ENCODE data around the gene RFX8.
"Not testable (repeated sequence)": the region's sequence is repeated elsewhere in the genome, so short reads cannot be mapped to it uniquely, and the experiment has no call there.

RFX8 gene

GRCh38 chr2:101486258-101486701, 11.4 kb upstream of the RFX8 start:
- no peak for DNase-seq (ENCODE audit: low read depth, low spot score)

DNA sequence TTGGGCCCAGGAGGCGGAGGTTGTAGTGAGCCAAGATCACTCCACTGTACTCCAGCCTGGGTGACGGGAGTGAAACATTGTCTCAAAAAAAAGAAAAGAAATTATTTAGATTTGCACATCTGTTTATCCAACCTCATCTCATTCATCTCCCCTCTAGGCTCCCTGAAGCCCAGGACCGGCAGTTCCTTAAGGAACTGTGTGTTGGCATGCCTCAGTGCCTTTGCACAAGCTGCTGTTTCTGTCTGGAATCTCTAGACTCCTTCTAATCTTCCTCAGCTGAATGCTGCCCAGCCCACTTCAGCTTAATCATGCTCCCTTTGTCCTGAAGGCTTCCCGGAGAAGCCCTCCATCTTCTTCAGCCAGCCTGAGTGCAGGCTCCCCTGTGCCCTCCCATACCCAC, 10.9 kb upstream of the RFX8 start:
- no peak for DNase-seq (ENCODE audit: low read depth, low spot score)

- DNase-seq (ENCODE audit: low read depth, low spot score) = no peak
These were observed 5.9 kb upstream of the RFX8 start for GRCh38 chr2:101480764-101481163.

- DNase-seq (ENCODE audit: low read depth, low spot score) = no peak
These were observed 4.9 kb upstream of the RFX8 start for GRCh38 chr2:101479810-101480209.

GRCh38 chr2:101479328-101479727, 4.4 kb upstream of the RFX8 start:
- peak; percentile 25 for DNase-seq (ENCODE audit: low read depth, low spot score)

DNA sequence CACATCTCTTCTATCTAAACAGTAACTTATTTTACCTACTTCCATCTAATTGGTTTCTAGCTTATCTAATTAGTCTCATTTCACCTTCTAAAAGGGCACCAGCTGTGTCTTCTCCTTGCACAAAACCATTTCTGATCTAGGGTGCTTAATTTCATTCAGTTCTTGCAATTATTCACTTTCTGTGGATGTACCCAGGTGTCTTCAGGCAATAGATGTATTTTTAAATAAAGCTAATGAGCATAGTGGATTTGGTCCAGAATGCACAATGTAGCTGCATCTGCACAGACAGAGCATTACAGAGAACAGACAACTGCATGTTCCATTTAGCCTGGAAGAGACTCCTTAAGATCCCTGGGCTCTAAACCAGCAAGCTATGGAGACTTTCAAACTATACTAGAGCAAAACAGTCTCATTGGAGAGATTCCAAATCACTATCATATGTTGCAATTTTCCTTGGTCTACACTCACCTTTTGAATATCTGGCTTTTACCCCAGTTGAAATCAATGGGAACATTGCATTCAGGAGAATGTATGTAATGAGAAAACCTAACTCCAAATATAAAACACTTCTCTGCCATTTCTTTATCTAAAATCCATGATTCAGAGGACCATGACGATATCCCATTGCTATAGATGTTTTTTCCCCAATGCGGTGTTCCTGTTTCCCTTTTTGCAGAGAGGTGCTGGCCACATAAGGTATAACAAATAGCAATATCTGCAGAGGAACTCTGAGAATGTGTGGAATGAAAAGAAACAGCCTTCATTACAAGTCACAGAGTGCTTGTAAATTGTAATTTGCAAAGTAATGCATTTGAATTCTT, 3.5 kb upstream of the RFX8 start:
- DNase-seq (ENCODE audit: low read depth, low spot score) = no peak

DNA sequence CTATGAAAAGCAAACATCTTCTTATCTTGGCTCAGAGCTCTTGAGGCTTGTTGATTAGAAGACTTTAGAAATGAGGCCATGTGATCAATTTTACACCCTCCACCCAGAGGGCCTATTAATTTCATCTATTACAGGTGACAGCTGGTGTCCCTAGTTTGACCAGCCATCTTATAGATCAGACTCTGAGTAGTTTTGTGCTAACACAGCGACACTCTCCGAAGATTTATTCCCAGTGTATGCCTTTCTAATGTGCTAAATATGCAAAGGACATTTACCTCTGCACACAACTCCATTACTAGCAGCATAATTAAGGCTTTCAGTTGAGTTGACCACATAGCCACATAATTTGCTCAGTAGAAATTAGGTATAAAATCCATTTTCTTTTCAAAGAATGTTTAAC, 2.6 kb upstream of the RFX8 start:
- no peak for DNase-seq (ENCODE audit: low read depth, low spot score)

DNA sequence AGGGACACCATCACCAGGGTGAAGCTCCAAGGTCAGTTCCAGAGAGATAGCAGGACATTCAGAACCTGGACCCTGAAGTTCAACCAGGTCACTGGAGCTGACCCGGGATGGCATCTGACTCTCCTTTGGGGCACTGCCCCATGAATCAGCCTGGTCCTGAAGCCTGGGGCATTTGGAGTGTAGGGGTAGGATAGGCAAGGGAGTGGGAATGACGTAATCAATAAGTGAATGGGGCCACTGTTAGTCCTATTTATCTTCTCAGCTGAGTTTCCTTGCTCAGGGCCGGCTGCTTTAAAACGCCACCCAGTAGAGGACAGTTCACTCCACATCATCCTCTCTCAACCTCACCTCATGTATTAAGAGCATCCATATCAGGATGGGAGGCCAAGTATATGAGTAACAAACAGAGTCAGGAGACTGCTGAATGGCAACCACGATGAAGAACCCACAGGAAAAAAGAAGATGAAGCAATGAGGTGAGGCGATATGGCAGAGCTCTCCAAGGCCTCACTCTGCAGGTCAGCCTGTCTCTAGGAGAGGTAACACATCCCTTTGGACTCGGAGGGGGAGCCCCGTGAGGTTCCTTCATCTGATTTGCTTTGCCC, 1.8 kb upstream of the RFX8 start:
- no peak for DNase-seq (ENCODE audit: low read depth, low spot score)

GRCh38 chr2:101473911-101474701, 806 bp downstream of the RFX8 start:
- peak; percentile 54 for DNase-seq (ENCODE audit: low read depth, low spot score)

GRCh38 chr2:101473591-101473910, 1.4 kb downstream of the RFX8 start:
- no peak for DNase-seq (ENCODE audit: low read depth, low spot score)

DNA sequence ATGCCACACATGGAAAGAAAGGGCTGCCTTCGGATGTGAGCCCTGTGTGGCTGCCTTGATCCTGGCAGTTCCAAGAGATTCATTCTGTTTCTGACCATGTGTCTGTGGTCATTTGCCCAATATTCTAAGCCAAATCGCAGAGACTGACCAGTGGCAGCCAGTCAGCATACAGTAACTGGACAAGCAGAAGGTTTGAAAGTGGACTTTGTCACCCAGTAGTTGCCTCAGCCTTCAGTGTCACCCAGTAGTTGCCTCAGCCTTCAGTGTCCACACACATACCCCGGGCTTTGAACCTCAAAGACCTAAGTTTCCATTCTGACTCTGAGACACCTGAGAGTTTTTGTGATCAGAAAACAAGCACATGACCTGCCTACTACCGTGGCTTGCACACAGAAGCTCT, 5.0 kb downstream of the RFX8 start:
- DNase-seq (ENCODE audit: low read depth, low spot score) = no peak

DNA sequence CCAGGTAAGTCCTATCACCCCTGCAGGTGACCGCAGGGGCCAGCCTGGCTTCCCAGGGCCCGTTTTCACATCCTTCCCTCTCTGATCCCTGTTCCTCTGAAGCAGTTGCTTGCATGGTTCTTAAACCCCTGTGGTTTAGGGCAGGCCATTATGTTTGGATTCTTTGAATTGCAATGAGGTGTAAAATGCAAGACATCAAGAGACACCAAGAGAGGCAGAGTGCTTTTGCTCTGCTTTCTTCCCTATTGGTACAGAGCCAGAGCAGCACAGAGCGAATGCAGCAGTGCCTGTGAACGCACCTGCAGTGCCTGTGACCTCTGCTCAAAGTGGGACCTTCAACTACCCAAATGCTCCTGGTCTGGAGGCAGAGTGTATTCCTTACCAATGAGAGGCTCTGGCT, 7.6 kb downstream of the RFX8 start:
- DNase-seq (ENCODE audit: low read depth, low spot score) = peak; percentile 76

DNA sequence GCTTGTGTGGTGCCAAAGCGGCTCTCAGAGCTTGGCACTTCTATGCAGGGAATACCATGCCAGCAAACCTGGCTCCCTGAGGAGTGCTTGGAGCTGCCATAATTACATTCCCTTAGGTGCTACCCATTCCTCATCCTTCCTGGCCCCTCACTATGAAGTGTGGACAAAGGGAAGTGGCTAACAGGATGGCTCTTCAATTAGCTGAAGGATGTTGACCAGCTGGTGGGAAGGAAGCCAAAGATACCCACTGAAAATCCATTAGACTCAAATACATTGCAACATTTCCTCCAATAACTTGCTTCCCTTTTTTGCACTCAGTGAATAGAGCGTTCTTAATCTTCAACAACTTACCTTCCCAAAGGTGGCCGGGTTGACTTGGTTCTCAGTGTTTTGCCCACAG, 8.5 kb downstream of the RFX8 start:
- no peak for DNase-seq (ENCODE audit: low read depth, low spot score)

DNA sequence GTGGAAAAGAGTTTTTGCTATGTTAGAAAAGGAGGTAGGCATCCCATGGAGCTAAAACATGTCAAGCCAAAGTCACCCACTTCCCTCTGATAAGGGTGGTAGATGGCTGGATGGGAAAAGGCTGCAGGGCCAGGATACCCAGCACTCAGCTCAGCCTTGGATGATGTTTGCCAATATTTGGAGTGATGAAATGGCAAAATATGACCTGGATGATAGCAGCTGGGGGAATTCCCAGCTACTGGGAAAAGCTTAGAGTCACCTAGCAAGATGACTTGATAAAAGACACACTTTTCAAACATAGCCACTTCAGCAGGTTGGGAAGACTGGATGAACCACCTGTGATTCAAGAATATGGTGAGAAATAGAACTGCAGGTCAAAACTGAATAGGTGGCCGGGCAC, 10.1 kb downstream of the RFX8 start:
- no peak for DNase-seq (ENCODE audit: low read depth, low spot score)

- DNase-seq (ENCODE audit: low read depth, low spot score) = no peak
These were observed 10.8 kb downstream of the RFX8 start for GRCh38 chr2:101463911-101464641.

DNA sequence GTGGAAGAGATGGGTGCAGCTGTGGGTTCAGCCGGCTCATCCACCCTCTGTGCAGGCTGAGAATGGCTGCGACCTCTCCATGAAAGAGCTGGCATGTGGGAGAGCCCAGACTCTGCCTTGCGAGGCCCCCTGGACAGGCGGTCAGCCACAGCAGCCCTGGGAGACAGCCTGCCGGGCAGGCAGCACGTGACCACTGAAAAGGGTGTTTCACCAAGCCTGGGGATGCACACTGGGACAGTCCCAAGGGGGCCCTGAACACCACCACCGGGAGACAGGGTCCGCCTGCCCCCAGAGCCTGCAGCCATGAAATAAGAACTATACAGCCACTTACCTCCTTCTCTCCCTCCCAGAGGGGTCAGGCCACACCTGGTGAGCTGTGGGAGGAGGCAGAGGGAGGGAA, 11.5 kb downstream of the RFX8 start:
- DNase-seq (ENCODE audit: low read depth, low spot score) = no peak

DNA sequence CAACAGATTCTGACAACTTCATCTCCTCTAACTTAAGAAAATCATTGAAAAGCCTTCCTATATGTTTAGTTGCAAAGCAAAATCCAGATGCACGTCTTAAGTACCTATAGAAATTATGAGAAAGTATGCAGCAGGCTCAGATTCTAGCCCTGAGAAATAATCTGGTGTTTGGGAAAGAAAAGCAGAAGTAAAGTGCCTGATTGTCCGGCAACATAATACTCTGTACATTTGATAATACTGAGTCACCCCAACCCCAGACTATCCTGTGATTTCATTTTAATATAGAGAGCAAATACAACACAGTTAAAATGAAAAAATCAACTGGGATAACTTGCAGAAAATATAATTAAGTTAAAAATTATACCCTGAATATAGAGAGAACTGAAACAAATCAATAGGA, 13.5 kb downstream of the RFX8 start:
- no peak for DNase-seq (ENCODE audit: low read depth, low spot score)

DNA sequence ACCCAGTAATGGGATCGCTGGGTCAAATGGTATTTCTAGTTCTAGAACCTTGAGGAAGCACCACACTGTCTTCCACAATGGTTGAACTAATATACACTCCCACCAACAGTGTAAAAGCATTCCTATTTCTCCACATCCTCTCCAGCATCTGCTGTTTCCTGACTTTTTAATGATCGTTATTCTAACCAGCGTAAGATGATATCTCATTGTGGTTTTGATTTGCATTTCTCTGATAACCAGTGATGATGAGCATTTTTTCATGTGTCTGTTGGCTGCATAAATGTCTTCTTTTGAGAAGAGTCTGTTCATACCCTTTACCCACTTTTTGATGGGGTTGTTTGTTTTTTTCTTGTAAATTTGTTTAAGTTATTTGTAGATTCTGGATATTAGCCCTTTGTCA, 20.5 kb downstream of the RFX8 start:
- DNase-seq (ENCODE audit: low read depth, low spot score) = not testable (repeated sequence)

- DNase-seq (ENCODE audit: low read depth, low spot score) = no peak
These were observed 23.9 kb downstream of the RFX8 start for GRCh38 chr2:101450965-101451364.

- no peak for DNase-seq (ENCODE audit: low read depth, low spot score)
These were observed 28.0 kb downstream of the RFX8 start for GRCh38 chr2:101446869-101447268.

DNA sequence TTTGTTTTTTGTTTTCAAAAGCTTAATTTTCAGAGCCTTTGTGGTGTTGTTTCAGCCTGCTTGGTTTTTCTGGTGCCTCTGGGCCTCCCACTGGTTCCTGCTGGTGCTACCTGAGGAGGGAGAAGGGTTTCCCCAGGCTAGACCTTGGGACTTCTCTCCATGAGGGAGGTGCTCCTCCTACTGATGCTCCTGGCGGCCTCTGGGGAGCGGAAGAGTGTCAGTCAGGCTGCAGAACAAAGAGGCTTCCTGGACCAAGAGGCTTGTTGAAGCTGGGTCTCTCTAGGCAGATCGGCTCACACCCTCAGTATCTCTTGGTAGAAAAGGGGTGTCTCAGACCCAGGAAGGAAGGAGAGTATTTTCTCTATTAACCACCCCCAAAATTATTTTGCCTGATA, 32.2 kb downstream of the RFX8 start:
- peak; percentile 62 for DNase-seq (ENCODE audit: low read depth, low spot score)

DNA sequence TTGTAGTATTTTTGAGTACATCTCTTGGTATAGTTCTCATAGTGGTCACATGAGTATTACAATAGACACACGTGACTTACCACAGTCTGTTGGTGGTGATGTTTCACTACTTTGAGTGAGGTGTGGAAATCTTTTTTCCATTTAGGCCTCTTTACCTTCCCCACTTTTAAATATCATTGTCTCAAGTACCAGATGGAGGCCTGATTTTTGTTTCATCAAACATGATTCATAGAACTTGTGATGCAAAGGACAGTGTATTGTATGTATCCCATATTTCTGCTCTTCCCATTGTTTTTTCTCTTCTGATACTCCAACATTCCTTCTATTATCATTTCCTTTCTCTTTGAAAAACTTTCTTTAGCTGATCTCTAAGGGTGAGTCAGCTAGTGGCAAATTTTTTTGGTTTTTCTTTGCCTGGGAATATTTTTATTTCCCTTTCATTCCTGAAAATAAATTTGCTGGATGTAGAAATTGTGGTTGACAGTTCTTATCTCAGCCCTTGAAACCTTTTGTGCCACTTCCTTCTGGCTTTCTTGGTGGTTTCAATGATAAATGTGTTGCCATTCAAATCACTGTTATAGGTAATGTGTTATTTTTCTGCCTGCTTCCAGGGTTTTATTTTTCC, 32.8 kb downstream of the RFX8 start:
- DNase-seq (ENCODE audit: low read depth, low spot score) = no peak
